ENCODE data around the gene OR2T8.

OR2T8 gene, protein sequence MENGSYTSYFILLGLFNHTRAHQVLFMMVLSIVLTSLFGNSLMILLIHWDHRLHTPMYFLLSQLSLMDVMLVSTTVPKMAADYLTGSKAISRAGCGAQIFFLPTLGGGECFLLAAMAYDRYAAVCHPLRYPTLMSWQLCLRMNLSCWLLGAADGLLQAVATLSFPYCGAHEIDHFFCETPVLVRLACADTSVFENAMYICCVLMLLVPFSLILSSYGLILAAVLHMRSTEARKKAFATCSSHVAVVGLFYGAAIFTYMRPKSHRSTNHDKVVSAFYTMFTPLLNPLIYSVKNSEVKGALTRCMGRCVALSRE

GRCh38 chr1:247919952-247920351 lies at the start of gene OR2T8:
Gene OR2T8 (plus strand): TSS chr1:247920252. CDS start chr1:247921018, 766 bp downstream.
- DNase-seq: no peak

DNA sequence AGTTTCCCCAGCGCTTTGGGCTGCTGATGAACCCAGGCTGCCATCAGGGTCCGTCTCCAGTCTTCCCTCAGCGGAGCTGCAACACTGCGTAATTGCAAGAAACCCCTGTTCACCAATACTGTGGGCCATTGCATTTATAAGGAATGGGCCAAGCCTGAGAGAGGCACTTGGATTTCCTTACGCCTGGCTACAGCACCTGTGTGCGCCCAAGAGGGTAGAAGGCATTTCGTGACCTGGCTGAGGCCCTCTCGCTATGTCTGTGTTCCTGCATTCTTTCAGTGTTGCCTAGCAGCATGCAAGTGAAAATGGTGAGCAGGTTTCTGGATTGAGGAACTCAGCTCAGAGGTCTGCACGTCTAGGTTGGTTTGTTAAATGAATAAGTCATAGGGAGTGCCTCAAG lies 36.7 kb upstream of the OR2T8 start:
- DNase-seq: no peak

GRCh38 chr1:247884797-247885413 lies 35.1 kb upstream of the OR2T8 start:
- DNase-seq: no peak

- no peak for DNase-seq
These were observed 24.9 kb upstream of the OR2T8 start, which contains the start of gene OR2W3 for GRCh38 chr1:247895163-247895637. Gene OR2W3 (plus strand): TSS chr1:247895587. CDS start chr1:247895587, 0 bp downstream.

DNA sequence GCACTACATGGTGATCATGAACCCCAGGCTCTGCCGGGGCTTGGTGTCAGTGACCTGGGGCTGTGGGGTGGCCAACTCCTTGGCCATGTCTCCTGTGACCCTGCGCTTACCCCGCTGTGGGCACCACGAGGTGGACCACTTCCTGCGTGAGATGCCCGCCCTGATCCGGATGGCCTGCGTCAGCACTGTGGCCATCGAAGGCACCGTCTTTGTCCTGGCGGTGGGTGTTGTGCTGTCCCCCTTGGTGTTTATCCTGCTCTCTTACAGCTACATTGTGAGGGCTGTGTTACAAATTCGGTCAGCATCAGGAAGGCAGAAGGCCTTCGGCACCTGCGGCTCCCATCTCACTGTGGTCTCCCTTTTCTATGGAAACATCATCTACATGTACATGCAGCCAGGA lies 24.1 kb upstream of the OR2T8 start:
- DNase-seq: no peak

DNA sequence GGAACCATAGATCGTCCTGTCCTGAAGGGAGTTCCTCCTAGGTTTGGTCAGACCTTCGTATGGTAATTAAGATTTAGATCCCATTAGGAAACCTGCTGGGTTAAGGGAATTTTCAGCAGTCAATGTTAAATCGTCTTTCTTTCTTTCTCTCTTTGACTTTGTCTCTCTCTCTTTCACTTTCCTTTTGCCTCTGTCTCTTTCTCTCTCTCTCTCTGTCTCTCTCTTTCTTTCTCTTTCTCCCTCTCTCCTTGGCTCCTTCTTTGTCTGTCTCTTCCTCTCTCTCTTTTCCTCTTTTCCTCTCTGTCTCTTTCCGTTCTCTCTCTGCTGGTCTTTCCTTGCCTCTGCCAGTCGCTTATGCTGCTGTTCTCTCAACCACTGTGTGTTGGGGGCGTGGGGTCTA lies 15.9 kb upstream of the OR2T8 start:
- no peak for DNase-seq

DNA sequence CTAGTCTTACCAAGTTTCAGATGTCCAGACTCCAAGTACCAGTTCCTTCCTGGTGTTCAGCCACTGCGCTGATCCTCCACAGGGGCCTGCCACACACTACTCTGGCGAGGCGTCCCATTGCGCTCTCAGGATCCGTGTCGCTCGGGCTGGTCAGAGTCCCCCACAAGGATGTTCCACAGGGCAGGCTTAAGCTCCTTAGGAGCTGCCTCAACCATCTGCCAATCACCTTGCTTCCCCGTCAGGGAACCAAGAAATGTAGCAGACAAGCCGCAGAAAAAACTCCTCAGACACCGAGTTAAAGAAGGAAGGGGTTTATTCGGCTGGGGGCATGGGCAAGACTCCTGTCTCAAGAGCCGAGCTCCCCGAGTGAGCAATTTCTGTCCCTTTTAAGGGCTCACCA lies 14.9 kb upstream of the OR2T8 start:
- no peak for DNase-seq

- DNase-seq: no peak
These were observed 14.0 kb upstream of the OR2T8 start for GRCh38 chr1:247905910-247906503.

GRCh38 chr1:247906504-247907047 lies 13.5 kb upstream of the OR2T8 start:
- DNase-seq: no peak

GRCh38 chr1:247908766-247909165 lies 11.3 kb upstream of the OR2T8 start:
- no peak for DNase-seq

DNA sequence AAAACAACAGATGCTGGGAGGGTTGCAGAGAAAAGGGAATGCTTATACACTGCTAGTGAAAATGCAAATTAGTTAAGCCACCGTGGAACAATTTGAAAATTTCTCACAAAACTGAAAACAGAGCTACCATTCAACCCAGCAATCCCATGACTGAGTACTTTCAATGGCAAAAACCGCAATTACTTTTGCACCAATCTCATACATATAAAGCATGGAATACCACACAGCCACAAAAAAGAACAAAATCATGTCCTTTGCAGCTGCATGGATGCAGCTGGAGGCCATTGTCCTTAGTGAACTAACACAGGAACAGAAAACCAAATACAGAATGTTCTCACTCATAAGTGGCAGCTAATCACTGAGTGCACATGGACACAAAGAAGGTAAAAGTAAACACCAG lies 6.3 kb upstream of the OR2T8 start:
- DNase-seq: no peak

- DNase-seq: no peak
These were observed 5.0 kb upstream of the OR2T8 start for GRCh38 chr1:247914941-247915662.

GRCh38 chr1:247923941-247924340 lies 3.9 kb downstream of the OR2T8 start:
- no peak for DNase-seq

DNA sequence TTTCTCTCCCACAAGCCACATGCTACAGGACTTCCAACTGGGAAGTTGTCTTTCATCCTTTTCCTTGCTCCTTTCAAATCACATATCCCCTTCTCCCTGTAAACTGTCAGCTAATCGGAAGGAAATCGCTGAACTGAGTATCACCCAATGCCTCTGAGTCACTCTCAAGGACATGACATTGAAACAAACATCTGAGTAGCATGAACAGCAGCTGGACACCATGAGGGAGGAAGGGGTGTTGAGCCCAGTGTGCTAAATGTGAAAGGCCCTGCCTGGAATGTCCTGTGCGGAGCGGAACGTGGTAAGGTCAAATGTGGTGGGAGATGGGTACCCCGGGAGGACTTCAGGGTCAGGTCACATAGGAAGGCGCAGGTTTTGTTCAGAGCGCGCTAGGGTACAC lies 4.8 kb downstream of the OR2T8 start, which contains the start of gene OR2AJ1:
Gene OR2AJ1 (plus strand): TSS at position 22 of the 400 bp plus-strand sequence. CDS start 8,880 bp downstream, outside the sequence.
- no peak for DNase-seq

GRCh38 chr1:247933989-247934388 lies 13.9 kb downstream of the OR2T8 start:
- DNase-seq: no peak

GRCh38 chr1:247935781-247936180 lies 15.7 kb downstream of the OR2T8 start:
- no peak for DNase-seq

- no peak for DNase-seq
These were observed 16.4 kb downstream of the OR2T8 start for GRCh38 chr1:247936415-247936814.

- DNase-seq: peak; percentile 33
These were observed 17.1 kb downstream of the OR2T8 start for GRCh38 chr1:247936965-247937734.

DNA sequence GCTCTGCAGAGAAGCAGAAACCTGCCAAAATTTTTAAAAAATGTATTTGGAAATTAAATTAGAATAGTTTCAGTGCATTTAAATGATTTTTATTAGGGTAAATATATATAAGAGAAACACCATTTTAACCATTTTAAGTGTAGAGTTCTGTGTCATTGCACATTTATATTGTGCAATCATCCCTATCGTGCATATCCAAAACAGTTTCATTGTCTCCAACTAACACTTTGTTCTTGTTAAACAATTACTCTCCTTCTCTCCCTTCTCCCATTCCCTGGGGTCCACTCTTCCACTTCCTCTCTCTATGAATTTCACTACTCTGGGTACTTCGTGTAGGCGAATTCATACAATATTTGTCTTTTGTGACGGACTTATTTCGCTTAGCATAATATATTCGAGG lies 22.6 kb downstream of the OR2T8 start:
- DNase-seq: no peak

DNA sequence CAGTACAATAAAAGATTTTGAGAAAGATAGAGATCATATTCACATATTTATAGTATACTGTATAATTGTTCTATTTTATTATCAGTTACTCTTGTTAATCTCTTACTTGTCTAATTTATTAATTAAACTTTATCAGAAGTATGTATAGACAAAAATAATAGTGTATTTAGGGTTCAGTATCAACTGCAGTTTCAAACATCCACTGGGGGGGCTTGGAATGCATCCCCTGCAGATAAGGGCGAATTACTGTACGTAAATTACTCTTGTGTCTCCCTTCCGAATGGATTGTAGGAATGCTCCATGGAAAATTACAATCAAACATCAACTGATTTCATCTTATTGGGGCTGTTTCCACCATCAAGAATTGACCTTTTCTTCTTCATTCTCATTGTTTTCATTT lies 28.5 kb downstream of the OR2T8 start, which contains the start of gene OR2L8:
Gene OR2L8 (plus strand): TSS at position 301 of the 400 bp plus-strand sequence. CDS start 0 bp downstream, at position 301.
- DNase-seq: no peak

DNA sequence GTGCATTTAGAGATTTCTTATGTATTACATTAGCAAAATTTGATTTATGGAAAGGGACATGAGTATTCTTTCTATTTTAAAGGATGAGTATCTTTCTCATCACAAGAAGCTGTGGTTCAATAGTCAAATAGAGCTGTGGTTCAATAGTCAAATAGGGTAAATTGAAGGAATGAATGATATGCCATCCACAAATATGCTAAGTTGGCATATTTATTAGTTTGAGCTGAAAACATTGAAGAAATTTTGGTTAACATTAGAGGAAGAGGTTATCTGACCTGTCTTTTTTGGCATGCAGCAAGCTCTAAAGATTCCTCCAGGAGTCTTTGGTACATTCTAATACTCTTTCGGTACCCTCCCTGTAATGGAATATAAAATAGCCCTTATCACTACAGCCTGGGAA lies 33.4 kb downstream of the OR2T8 start:
- DNase-seq: no peak

DNA sequence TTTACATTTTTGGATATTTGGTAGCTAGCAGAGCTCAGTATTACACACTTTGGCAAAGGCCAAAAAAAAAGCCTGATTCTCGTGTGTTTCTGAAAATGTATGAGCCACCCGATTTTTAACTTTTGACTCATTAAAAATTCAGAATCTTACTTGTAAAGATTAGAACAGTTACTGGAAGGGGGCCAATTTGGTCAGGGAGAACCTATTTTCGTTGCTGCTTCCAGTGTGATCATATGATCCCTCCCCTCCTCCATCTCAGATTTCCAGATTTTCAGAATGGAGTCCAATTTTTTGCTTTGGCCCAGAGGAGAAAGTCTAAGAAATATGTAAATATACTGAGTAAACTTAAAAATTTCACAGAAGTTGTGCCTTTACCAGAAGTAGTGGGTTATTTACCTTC lies 41.7 kb downstream of the OR2T8 start:
- DNase-seq: no peak

Data from 8988T (cell line).